Osteoblast (primary cell): ENCODE measurements around the gene CHST12. TPM values are rescaled to one million over a fixed set of nuclear protein-coding genes. Genes with fewer than 3 reads are reported as not detected.

Experiments
- DNase-seq: peaks from one replicate; pipeline ENCODE4 v3.0.0; 2011; ENCODE audit warnings: low spot score, mixed read lengths; ENCODE audit not compliant: insufficient read length; ENCODE audit errors: missing footprints
- H2AFZ ChIP-seq: 2 replicates; pipeline ENCODE4 v1.6.0; 2011; ENCODE audit warnings: mild to moderate bottlenecking, low read length
- H3K27ac ChIP-seq: 2 replicates; pipeline ENCODE4 v1.5.1; 2011; ENCODE audit warnings: mild to moderate bottlenecking, low read depth, low read length, moderate library complexity
- H3K27me3 ChIP-seq: 2 replicates; pipeline ENCODE4 v1.6.0; 2012; ENCODE audit warnings: mild to moderate bottlenecking, control low read depth, inconsistent platforms, low read length, moderate library complexity; ENCODE audit not compliant: insufficient read depth
- H3K36me3 ChIP-seq: 2 replicates; pipeline ENCODE4 v1.5.1; 2011; ENCODE audit warnings: mild to moderate bottlenecking, low read length, control low read depth, moderate library complexity; ENCODE audit not compliant: insufficient read depth
- H3K4me1 ChIP-seq: 2 replicates; pipeline ENCODE4 v1.5.1; 2011; ENCODE audit warnings: mild to moderate bottlenecking, low read length, control low read depth, moderate library complexity; ENCODE audit not compliant: insufficient read depth
- H3K4me2 ChIP-seq: 2 replicates; pipeline ENCODE4 v1.6.0; 2011; ENCODE audit warnings: mild to moderate bottlenecking, low read length; ENCODE audit not compliant: insufficient read depth
- H3K4me3 ChIP-seq: fragments of 200-600 bp; sonication (generic); 3 replicates; pipeline ENCODE4 v1.5.1; 2012; ENCODE audit warnings: mild to moderate bottlenecking, low read length, inconsistent platforms; ENCODE audit not compliant: insufficient read depth
- H3K79me2 ChIP-seq: 2 replicates; pipeline ENCODE4 v1.6.0; 2012; ENCODE audit warnings: mild to moderate bottlenecking, low read length, control low read depth, inconsistent platforms; ENCODE audit not compliant: insufficient read depth
- H3K9me3 ChIP-seq: 2 replicates; pipeline ENCODE4 v1.5.1; 2011; ENCODE audit warnings: low read depth, low read length, control low read depth
- H4K20me1 ChIP-seq: 2 replicates; pipeline ENCODE4 v1.6.0; 2012; ENCODE audit warnings: mild to moderate bottlenecking, low read length, control low read depth; ENCODE audit not compliant: insufficient read depth
- CTCF ChIP-seq: IDR thresholded peaks from 2 replicates; pipeline ENCODE4 v1.5.1; 2011; ENCODE audit warnings: mild to moderate bottlenecking, low read depth, low read length, moderate library complexity; ENCODE audit errors: extremely low read depth
- total RNA-seq: library from RNA; depleted of rRNA; stranded (reverse); fragments of >200 nt; gene quantifications from 2 replicates; pipeline ENCODE4 v1.2.3, GENCODE V29; 2012

Gene CHST12
- total RNA-seq, 1 donor = 4.0 TPM

GRCh38 chr7:2437537-2438148 lies 34.2 kb downstream of the CHST12 start:
- H3K4me3 ChIP-seq = no peak overlapping the region
- no peaks in the 10 kb centered on the region for H3K9me3 ChIP-seq
- H3K27me3 ChIP-seq = no peaks in the 10 kb centered on the region
- no peak overlapping the region for H2AFZ ChIP-seq
- no peaks in the 10 kb centered on the region for H3K79me2 ChIP-seq
- H3K4me1 ChIP-seq = no peaks in the 10 kb centered on the region
- H3K27ac ChIP-seq = no peak overlapping the region
- no peak for TF ChIP-seq CTCF
- DNase-seq = peak; percentile 51
- H4K20me1 ChIP-seq = no peaks in the 10 kb centered on the region
- H3K36me3 ChIP-seq = no peaks in the 10 kb centered on the region
- H3K4me2 ChIP-seq = no peak overlapping the region

- Histone ChIP-seq H3K79me2 (no peaks in the 10 kb centered on the region), H3K27ac (no peak overlapping the region), H3K9me3 (no peaks in the 10 kb centered on the region), H4K20me1 (no peaks in the 10 kb centered on the region), H3K4me2 (no peak overlapping the region), H3K4me3 (no peak overlapping the region), H2AFZ (no peak overlapping the region), H3K27me3 (no peaks in the 10 kb centered on the region), H3K4me1 (no peaks in the 10 kb centered on the region), H3K36me3 (no peaks in the 10 kb centered on the region)
- DNase-seq = peak; percentile 51
- TF ChIP-seq CTCF = no peak
Observed at GRCh38 chr7:2438186-2438585, 34.8 kb downstream of the CHST12 start.

- H3K79me2 ChIP-seq = no peaks in the 10 kb centered on the region
- no peaks in the 10 kb centered on the region for H3K36me3 ChIP-seq
- H3K27me3 ChIP-seq = no peaks in the 10 kb centered on the region
- H2AFZ ChIP-seq = no peak overlapping the region
- H3K4me2 ChIP-seq = no peak overlapping the region
- no peaks in the 10 kb centered on the region for H3K4me1 ChIP-seq
- TF ChIP-seq CTCF = no peak
- no peak overlapping the region for H3K27ac ChIP-seq
- H4K20me1 ChIP-seq = no peaks in the 10 kb centered on the region
- H3K4me3 ChIP-seq = no peak overlapping the region
- H3K9me3 ChIP-seq = no peaks in the 10 kb centered on the region
- peak; percentile 54 for DNase-seq
Observed at GRCh38 chr7:2438775-2439174, 35.4 kb downstream of the CHST12 start.

- TF ChIP-seq CTCF = no peak
- H4K20me1 ChIP-seq = no peaks in the 10 kb centered on the region
Observed at GRCh38 chr7:2440608-2441245, 37.3 kb downstream of the CHST12 start.

More at GRCh38 chr7:2440608-2441245, 37.3 kb downstream of the CHST12 start:
- Histone ChIP-seq H3K79me2 (no peaks in the 10 kb centered on the region), H3K27ac (no peak overlapping the region), H2AFZ (no peak overlapping the region), H3K9me3 (no peaks in the 10 kb centered on the region), H3K4me1 (peaks cover 12% of the 10 kb centered on the region), H3K27me3 (no peaks in the 10 kb centered on the region), H3K4me3 (no peak overlapping the region), H3K36me3 (no peaks in the 10 kb centered on the region), H3K4me2 (no peak overlapping the region)
- DNase-seq = peak; percentile 57
